ENCODE results near the gene SURF4.
"Not testable (repeated sequence)": the region's sequence is repeated elsewhere in the genome, so short reads cannot be mapped to it uniquely, and the experiment has no call there.

- TF ChIP-seq CTCF (IDR thresholded peaks at IDR 0.05); EZH2 (IDR thresholded peaks at IDR 0.05; ENCODE audit: borderline replicate concordance, insufficient read depth, low read depth, low read length, poor library complexity, severe bottlenecking): not testable (repeated sequence)
Measured at GRCh38 chr9:133327021-133327420, 48.8 kb downstream of the SURF4 start.
